ENCODE measurements around the gene WDR43. TPM values are rescaled to one million over a fixed set of nuclear protein-coding genes. Genes with fewer than 3 reads are reported as not detected.

The WDR43 gene
- total RNA-seq, 2 experiments from 2014 or later, result 62.4 to 73.2 TPM

DNA sequence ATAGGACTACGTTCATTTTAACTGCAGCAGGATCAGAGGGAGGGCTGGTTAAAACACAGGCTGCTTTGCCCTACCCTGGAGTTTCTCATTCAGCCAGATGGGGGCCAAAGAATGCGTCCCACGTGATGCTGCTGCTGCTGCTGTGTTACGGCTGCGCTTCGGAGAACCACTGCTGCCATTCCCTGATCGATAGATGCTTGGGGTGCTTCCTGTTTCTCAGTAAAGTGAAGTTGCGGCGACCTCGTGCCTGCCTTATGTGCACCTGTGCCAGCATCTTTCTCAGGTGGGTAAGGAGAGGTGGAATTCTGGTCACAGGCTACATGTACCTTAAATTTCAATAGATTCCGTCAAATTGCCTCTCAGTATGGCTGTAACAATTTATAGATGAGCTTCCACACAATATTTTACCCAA, 62.0 kb downstream of the WDR43 start:
- Mint-ChIP-seq H3K4me3 (no peak overlapping the region), H3K27me3 (no peaks in the 10 kb centered on the region), H3K9me3 (no peaks in the 10 kb centered on the region), H3K4me1 (ENCODE audit: low read depth) (peaks cover 4% of the 10 kb centered on the region), H3K27ac (no peak overlapping the region), H3K36me3 (ENCODE audit: low read depth) (no peaks in the 10 kb centered on the region)
- TF ChIP-seq CTCF (IDR thresholded peaks at IDR 0.05), result no peak
- ATAC-seq (ENCODE audit: poor library complexity), result no peak
- peak in 12 of 14 experiments; percentile 7 to 69 (median 40) for DNase-seq
- intact Hi-C loops (cut with DNase I, micrococcal nuclease), result loop anchor here (5.0 to 10.0 kb wide), 4 partner anchors 134 to 1116 kb away; no protein-coding TSS in a partner anchor
- ChIA-PET CTCF (no interaction called here), POLR2A (no interaction called here)
- peaks cover 9% of the 10 kb centered on the region for H3K4me1 ChIP-seq (ENCODE audit: insufficient read depth, low read length)
- H3K9me3 ChIP-seq (ENCODE audit: control insufficient read depth in 1 of 2, insufficient read depth in 1 of 2, low read length in 2 of 2), result no peaks in the 10 kb centered on the region
- H3K36me3 ChIP-seq (ENCODE audit: insufficient read depth, low read length), result no peaks in the 10 kb centered on the region
- H3K4me3 ChIP-seq (ENCODE audit: low read length), result no peak overlapping the region
- H3K27ac ChIP-seq (ENCODE audit: low read depth in 1 of 2, low read length in 2 of 2), result no peak overlapping the region
- no peaks in the 10 kb centered on the region for H3K27me3 ChIP-seq (ENCODE audit: control insufficient read depth in 1 of 2, insufficient read depth in 2 of 2, low read length in 2 of 2)

DNA sequence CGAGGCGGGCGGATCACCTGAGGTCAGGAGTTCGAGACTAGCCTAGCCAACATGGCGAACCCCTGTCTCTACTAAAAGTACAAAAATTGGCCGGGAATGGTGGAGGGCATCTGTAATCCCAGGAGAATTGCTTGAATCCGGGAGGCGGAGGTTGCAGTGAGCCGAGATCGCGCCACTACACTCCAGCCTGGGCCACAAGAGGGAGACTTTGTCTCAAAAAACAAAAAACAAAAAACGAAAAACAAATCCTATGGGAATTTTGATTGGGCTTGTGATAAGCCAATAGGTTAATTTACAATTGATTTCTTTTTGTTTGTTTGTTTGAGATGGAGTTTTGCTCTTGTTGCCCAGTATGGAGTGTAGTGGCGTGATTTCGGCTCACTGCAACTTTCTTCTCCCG, 62.4 kb downstream of the WDR43 start:
- Histone ChIP-seq H3K27me3 (ENCODE audit: control insufficient read depth in 1 of 2, insufficient read depth in 2 of 2, low read length in 2 of 2) (no peaks in the 10 kb centered on the region), H3K4me3 (ENCODE audit: low read length) (no peak overlapping the region), H3K27ac (ENCODE audit: low read depth in 1 of 2, low read length in 2 of 2) (no peak overlapping the region), H3K36me3 (ENCODE audit: insufficient read depth, low read length) (no peaks in the 10 kb centered on the region), H3K4me1 (ENCODE audit: insufficient read depth, low read length) (peaks cover 9% of the 10 kb centered on the region), H3K9me3 (ENCODE audit: control insufficient read depth in 1 of 2, insufficient read depth in 1 of 2, low read length in 2 of 2) (no peaks in the 10 kb centered on the region)
- intact Hi-C loops (cut with DNase I, micrococcal nuclease), result loop anchor here (5.0 to 10.0 kb wide), 4 partner anchors 135 to 1115 kb away; no protein-coding TSS in a partner anchor
- Mint-ChIP-seq H3K27ac (no peak overlapping the region), H3K4me1 (ENCODE audit: low read depth) (peaks cover 4% of the 10 kb centered on the region), H3K36me3 (ENCODE audit: low read depth) (no peaks in the 10 kb centered on the region), H3K9me3 (no peaks in the 10 kb centered on the region), H3K4me3 (no peak overlapping the region), H3K27me3 (no peaks in the 10 kb centered on the region)
- POLR2A ChIA-PET, result no interaction called here
- ATAC-seq (ENCODE audit: poor library complexity) (no peak), DNase-seq (peak in 2 of 14 experiments; percentile 10)
- CTCF ChIA-PET, result no interaction called here
- no peak for TF ChIP-seq CTCF (IDR thresholded peaks at IDR 0.05)

- TF ChIP-seq CTCF (IDR thresholded peaks at IDR 0.05), result peak; percentile 82
- no peak overlapping the region for H3K4me3 ChIP-seq (ENCODE audit: low read length)
- H3K27ac Mint-ChIP-seq, result no peak overlapping the region
Observed at GRCh38 chr2:28958689-28959088, 64.2 kb downstream of the WDR43 start.

More at GRCh38 chr2:28958689-28959088, 64.2 kb downstream of the WDR43 start:
- intact Hi-C loops (cut with DNase I, micrococcal nuclease), result loop anchor here (1.0 to 10.0 kb wide), 9 partner anchors 56 to 1114 kb away; no protein-coding TSS in a partner anchor
- CTCF ChIA-PET, result interaction anchor here (1.2 to 1.5 kb wide), 2 partner anchors 56 to 189 kb away, joined by 3 to 6 read pairs; no protein-coding TSS in a partner anchor
- H3K4me3 Mint-ChIP-seq, result no peak overlapping the region
- no peaks in the 10 kb centered on the region for H3K27me3 Mint-ChIP-seq
- H3K9me3 ChIP-seq (ENCODE audit: control insufficient read depth in 1 of 2, insufficient read depth in 1 of 2, low read length in 2 of 2), result no peaks in the 10 kb centered on the region
- no peaks in the 10 kb centered on the region for H3K27me3 ChIP-seq (ENCODE audit: control insufficient read depth in 1 of 2, insufficient read depth in 2 of 2, low read length in 2 of 2)
- DNase-seq (peak in 11 of 14 experiments; percentile 4 to 76 (median 15)), ATAC-seq (ENCODE audit: poor library complexity) (peak; percentile 82)
- no peaks in the 10 kb centered on the region for H3K9me3 Mint-ChIP-seq
- POLR2A ChIA-PET, result interaction anchor here (0.6 to 1.3 kb wide), 6 partner anchors 12 to 490 kb away, joined by 3 to 8 read pairs (median 3); no protein-coding TSS in a partner anchor
- H3K4me1 ChIP-seq (ENCODE audit: insufficient read depth, low read length), result peaks cover 9% of the 10 kb centered on the region
- H3K36me3 ChIP-seq (ENCODE audit: insufficient read depth, low read length), result no peaks in the 10 kb centered on the region
- H3K27ac ChIP-seq (ENCODE audit: low read depth in 1 of 2, low read length in 2 of 2), result no peak overlapping the region
- no peaks in the 10 kb centered on the region for H3K36me3 Mint-ChIP-seq (ENCODE audit: low read depth)
- peaks cover 4% of the 10 kb centered on the region for H3K4me1 Mint-ChIP-seq (ENCODE audit: low read depth)
